Left lung (tissue), 10 donors: Measurements from ENCODE around the gene AKAP13. TPM values are rescaled to one million over a fixed set of nuclear protein-coding genes. Genes with fewer than 3 reads are reported as not detected.

Experiments
- ATAC-seq: fragments of 200-7000 bp; cut with Tn5 transposase; one replicate; pipeline ENCODE4 v1.9.1; 2020; ENCODE audit warnings: moderate library complexity
- DNase-seq, 4 donors: peaks; one replicate each; pipeline ENCODE4 v3.0.0-alpha.2; 2013 to 2020
- H3K27ac ChIP-seq, 2 donors: fragments of 200-600 bp; sonication (generic) in 1 of 2; one replicate each; pipeline versions ENCODE4 v1.5.0 to v1.8.0; 2020 to 2021
- H3K27me3 ChIP-seq, 2 donors: fragments of 200-600 bp; sonication (generic) in 1 of 2; one replicate each; pipeline versions ENCODE4 v1.5.0 to v1.8.0; 2020 to 2021
- H3K36me3 ChIP-seq, 2 donors: fragments of 200-600 bp; sonication (generic) in 1 of 2; one replicate each; pipeline versions ENCODE4 v1.5.0 to v1.8.0; 2020 to 2021
- H3K4me1 ChIP-seq, 2 donors: fragments of 200-600 bp; one replicate each; pipeline ENCODE4 v1.8.0; 2021
- H3K4me3 ChIP-seq, 2 donors: fragments of 200-600 bp; sonication (generic) in 1 of 2; one replicate each; pipeline versions ENCODE4 v1.5.0 to v1.8.0; 2020 to 2021; ENCODE audit warnings: mild to moderate bottlenecking in 1 of 2
- H3K9me3 ChIP-seq, 2 donors: fragments of 200-600 bp; sonication (generic) in 1 of 2; one replicate each; pipeline versions ENCODE4 v1.5.0 to v1.8.0; 2020 to 2021
- CTCF ChIP-seq, 2 donors: fragments of 200-600 bp; sonication (generic) in 1 of 2; IDR thresholded peaks; one replicate each; pipeline versions ENCODE4 v1.5.0 to v1.8.0; 2021; ENCODE audit warnings: antibody characterized with exemption in 2 of 2
- intact Hi-C, 2 donors: fragments of 100-400 bp; cut with DNase I; formaldehyde crosslinking; loops; one replicate each; pipeline versions ENCODE4 v1.11.2 to v1.14.2; 2022
- polyA plus RNA-seq, 6 donors: library from polyadenylated mRNA; unstranded; fragments of 120-200 nt; gene quantifications; one replicate each; pipeline ENCODE4 v1.2.1, GENCODE V29; 2013; ENCODE audit not compliant: insufficient read length in 6 of 6
- total RNA-seq, 2 donors: library from RNA; stranded (reverse); fragmentation: NEBNext Ultra II Directional; extraction: Animal tissue kit (Norgen Biotek cat#: 25700); gene quantifications; one replicate each; pipeline ENCODE4 v1.2.1, GENCODE V29; 2021
- donor health status: DM: no; HTN: yes; CAD: no.
- donor health status: DM: no; HTN: no; CAD: no.

AKAP13 gene
- total and polyA plus RNA-seq, 8 donors, result 93.6 to 346 (median 102) TPM

DNA sequence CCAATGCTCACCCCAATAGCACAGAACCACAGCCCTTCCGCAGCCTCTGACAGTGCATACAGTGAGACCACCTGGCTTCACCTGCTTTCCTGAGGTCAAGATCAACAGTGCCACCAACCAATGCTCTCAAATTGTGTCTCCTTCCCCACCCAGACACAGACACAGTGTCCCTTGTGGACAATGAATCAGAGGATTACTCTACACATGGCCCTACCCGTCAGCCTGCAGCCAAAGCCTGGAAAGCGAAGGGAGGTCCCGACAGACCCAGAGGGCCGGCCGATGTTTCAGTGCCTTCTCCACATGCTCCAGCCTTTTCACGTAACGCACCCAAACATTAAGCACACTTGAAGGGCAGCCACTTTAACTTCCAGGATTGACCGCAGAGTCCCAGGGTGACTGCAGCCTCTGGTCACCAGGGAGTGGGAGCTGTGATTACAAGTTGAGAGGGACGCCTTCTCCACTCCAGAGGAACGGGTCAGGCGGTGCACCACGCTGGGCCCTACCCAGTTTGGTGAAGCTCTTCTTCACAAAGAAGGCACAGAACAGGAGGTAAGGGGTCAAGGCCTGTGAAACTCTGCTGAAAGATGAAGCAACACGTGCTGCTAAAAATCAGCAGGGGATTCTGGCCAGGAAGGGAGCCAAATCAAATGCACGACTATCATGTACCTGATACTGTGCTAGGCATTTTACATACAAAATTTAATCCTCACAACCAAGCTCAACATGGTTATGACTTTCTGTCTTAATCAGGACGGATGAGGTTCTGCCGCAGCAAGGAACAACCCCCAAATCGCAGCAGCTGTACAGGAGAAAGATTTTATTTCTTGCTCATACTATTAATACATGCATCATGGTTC lies 397.1 kb downstream of the AKAP13 start:
- Histone ChIP-seq H3K4me1 (peaks cover 3 to 22% of the 10 kb centered on the region in 2 donors), H3K36me3 (no peaks in the 10 kb centered on the region), H3K9me3 (no peaks in the 10 kb centered on the region), H3K4me3 (no peak overlapping the region), H3K27ac (no peak overlapping the region), H3K27me3 (no peaks in the 10 kb centered on the region)
- DNase-seq, result peak in 2 of 4 donors; percentile 63 to 81
- intact Hi-C loops, result no loop called here
- ATAC-seq, result peak; percentile 92
- no peak for TF ChIP-seq CTCF (IDR thresholded peaks at IDR 0.05)

GRCh38 chr15:85778107-85778776 lies 397.8 kb downstream of the AKAP13 start:
- H3K9me3 ChIP-seq, result no peaks in the 10 kb centered on the region
- intact Hi-C loops, result no loop called here
- peak; percentile 27 for ATAC-seq
- peaks cover 0 to 22% of the 10 kb centered on the region in 2 donors for H3K4me1 ChIP-seq
- TF ChIP-seq CTCF (IDR thresholded peaks at IDR 0.05), result no peak
- no peak overlapping the region for H3K27ac ChIP-seq
- no peaks in the 10 kb centered on the region for H3K27me3 ChIP-seq
- peak in 1 of 4 donors; percentile 49 for DNase-seq
- H3K4me3 ChIP-seq, result no peak overlapping the region
- H3K36me3 ChIP-seq, result no peaks in the 10 kb centered on the region

GRCh38 chr15:85779249-85779648 lies 398.8 kb downstream of the AKAP13 start:
- H3K4me1 ChIP-seq, result peaks cover 0 to 22% of the 10 kb centered on the region in 2 donors
- H3K27ac ChIP-seq, result no peak overlapping the region
- H3K9me3 ChIP-seq, result no peaks in the 10 kb centered on the region
- ATAC-seq (no peak), DNase-seq (no peak)
- intact Hi-C loops, result no loop called here
- H3K27me3 ChIP-seq, result no peaks in the 10 kb centered on the region
- no peak overlapping the region for H3K4me3 ChIP-seq
- no peak for TF ChIP-seq CTCF (IDR thresholded peaks at IDR 0.05)
- no peaks in the 10 kb centered on the region for H3K36me3 ChIP-seq

- H3K9me3 ChIP-seq, result no peaks in the 10 kb centered on the region
- intact Hi-C loops, result no loop called here
- peak in 1 of 4 donors; percentile 4 for DNase-seq
- H3K27me3 ChIP-seq, result no peaks in the 10 kb centered on the region
- no peak for TF ChIP-seq CTCF (IDR thresholded peaks at IDR 0.05)
- no peak overlapping the region for H3K4me3 ChIP-seq
- peaks cover 0 to 24% of the 10 kb centered on the region in 2 donors for H3K4me1 ChIP-seq
- ATAC-seq, result no peak
- H3K36me3 ChIP-seq, result no peaks in the 10 kb centered on the region
- H3K27ac ChIP-seq, result no peak overlapping the region
Observed at GRCh38 chr15:85780225-85780985, 400.0 kb downstream of the AKAP13 start.
